ENCODE data around the gene ASIC3.
"Not testable (repeated sequence)": the region's sequence is repeated elsewhere in the genome, so short reads cannot be mapped to it uniquely, and the experiment has no call there.

The ASIC3 gene

GRCh38 chr7:151047976-151048815 is at the start of gene ASIC3:
ASIC3 (plus strand) TSS chr7:151048531; CDS start chr7:151048886, 355 bp downstream.
- DNase-seq (ENCODE audit: low read depth), result no peak

GRCh38 chr7:150999001-150999400 is 49.3 kb upstream of the ASIC3 start:
- no peak for DNase-seq (ENCODE audit: low read depth)

- no peak for DNase-seq (ENCODE audit: low read depth)
These were observed 48.7 kb upstream of the ASIC3 start for GRCh38 chr7:150999497-151000230.

GRCh38 chr7:151000897-151001495 is 47.3 kb upstream of the ASIC3 start:
- DNase-seq (ENCODE audit: low read depth), result no peak

GRCh38 chr7:151001546-151001945 is 46.8 kb upstream of the ASIC3 start:
- no peak for DNase-seq (ENCODE audit: low read depth)

GRCh38 chr7:151003572-151003971 is 44.8 kb upstream of the ASIC3 start:
- DNase-seq (ENCODE audit: low read depth), result no peak

GRCh38 chr7:151005566-151005965 is 42.8 kb upstream of the ASIC3 start:
- DNase-seq (ENCODE audit: low read depth), result no peak

- DNase-seq (ENCODE audit: low read depth), result no peak
These were observed 41.6 kb upstream of the ASIC3 start for GRCh38 chr7:151006590-151007300.

- no peak for DNase-seq (ENCODE audit: low read depth)
These were observed 40.8 kb upstream of the ASIC3 start for GRCh38 chr7:151007469-151007898.

- DNase-seq (ENCODE audit: low read depth), result no peak
These were observed 40.2 kb upstream of the ASIC3 start for GRCh38 chr7:151008143-151008510.

- DNase-seq (ENCODE audit: low read depth), result peak; percentile 79
These were observed 39.6 kb upstream of the ASIC3 start for GRCh38 chr7:151008511-151009323.

GRCh38 chr7:151009327-151010036 is 38.8 kb upstream of the ASIC3 start:
- DNase-seq (ENCODE audit: low read depth), result no peak

- no peak for DNase-seq (ENCODE audit: low read depth)
These were observed 38.4 kb upstream of the ASIC3 start for GRCh38 chr7:151010037-151010306.

- DNase-seq (ENCODE audit: low read depth), result peak; percentile 31
These were observed 37.8 kb upstream of the ASIC3 start for GRCh38 chr7:151010307-151011096.

GRCh38 chr7:151011097-151011409 is 37.3 kb upstream of the ASIC3 start:
- no peak for DNase-seq (ENCODE audit: low read depth)

- DNase-seq (ENCODE audit: low read depth), result not testable (repeated sequence)
These were observed 36.7 kb upstream of the ASIC3 start for GRCh38 chr7:151011616-151012015.

GRCh38 chr7:151012031-151012692 is 36.2 kb upstream of the ASIC3 start:
- DNase-seq (ENCODE audit: low read depth), result no peak

- DNase-seq (ENCODE audit: low read depth), result no peak
These were observed 35.4 kb upstream of the ASIC3 start for GRCh38 chr7:151012911-151013347.

GRCh38 chr7:151013356-151013732 is 35.0 kb upstream of the ASIC3 start:
- DNase-seq (ENCODE audit: low read depth), result no peak
